Activated naive CD4-positive, alpha-beta T cell treated with Interleukin-2 at 50 U/mL for 16 hours (primary cell): Measurements from ENCODE around the gene NXN.
"Not testable (repeated sequence)": the region's sequence is repeated elsewhere in the genome, so short reads cannot be mapped to it uniquely, and the experiment has no call there.

ENCODE experiments used
- DNase-seq: peaks from one replicate; pipeline ENCODE4 v3.0.0-alpha.2; 2020

NXN gene

DNA sequence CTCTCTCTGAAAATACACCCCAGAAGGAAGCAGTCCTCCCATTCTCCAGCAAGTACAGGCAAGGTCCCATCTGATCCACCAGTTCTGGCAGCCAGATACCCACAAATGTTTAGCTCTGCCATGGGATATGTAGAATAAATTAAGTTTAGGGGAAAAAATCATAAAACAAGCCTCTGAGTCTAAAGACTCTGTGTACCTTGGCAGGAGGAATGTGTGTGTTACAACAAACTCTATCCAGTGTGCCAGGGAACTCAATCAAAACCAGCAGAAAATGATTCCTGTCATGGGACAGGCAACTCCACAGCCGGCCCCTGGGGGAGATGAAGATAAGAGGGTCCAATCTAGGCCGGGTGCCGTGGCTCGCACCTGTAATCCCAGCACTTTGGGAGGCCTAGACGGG, 124.0 kb downstream of the NXN start:
- no peak for DNase-seq

DNA sequence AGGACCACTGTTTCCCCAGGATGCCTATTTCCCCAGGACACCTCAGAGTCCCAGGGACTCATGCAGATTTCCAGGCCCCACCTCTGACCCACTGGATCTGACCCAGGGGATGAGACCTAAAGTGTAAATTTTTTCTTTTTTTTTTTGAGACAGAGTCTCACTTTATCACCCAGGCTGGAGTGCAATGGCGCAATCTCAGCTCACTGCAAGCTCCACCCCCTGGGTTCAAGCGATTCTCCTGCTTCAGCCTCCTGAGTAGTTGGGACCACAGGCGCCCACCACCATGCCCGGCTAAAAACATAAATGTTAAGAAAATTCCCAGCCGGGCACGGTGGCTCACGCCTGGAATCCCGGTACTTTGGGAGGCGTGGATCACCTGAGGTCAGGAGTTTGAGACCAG, 126.7 kb downstream of the NXN start:
- not testable (repeated sequence) for DNase-seq

DNA sequence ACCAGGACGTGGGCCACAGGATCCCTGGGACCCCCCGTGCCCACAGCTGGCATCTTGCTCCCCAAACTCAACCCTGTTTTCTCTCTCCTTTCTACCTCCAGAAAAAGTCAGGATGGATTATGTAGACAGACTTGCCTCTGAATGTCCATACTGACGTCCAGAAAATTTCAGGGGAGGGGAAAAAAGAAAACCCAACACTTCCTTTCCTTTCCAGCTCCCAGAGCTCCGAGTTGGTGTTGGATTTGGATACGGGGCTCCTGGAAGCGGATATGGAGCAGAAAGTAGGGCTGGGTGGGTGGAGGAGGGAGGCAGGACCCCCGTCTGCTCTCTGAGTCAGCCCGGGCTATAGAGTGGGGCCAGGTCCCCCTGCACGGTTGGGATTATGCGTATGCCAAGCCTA, 127.2 kb downstream of the NXN start:
- DNase-seq = no peak

DNA sequence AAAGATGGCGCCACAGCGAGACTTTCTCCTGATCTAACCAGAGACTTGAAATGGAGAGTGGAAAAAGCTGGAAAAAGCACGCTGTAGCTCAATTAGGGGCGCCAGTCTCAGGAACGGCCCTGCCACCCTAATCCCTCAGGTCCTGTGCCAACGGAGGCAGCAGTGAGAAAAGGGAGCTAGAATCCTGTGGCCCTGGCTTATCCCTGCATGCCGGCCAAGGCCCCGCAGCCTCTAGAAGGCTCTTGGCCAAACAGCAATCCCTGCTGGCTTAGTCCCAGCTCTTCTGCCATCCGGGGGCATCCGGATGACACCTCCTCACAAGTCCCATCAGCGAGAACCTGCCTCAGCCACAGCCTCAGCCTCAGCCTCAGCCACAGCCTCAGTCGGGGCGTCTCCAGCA, 127.7 kb downstream of the NXN start:
- no peak for DNase-seq

DNA sequence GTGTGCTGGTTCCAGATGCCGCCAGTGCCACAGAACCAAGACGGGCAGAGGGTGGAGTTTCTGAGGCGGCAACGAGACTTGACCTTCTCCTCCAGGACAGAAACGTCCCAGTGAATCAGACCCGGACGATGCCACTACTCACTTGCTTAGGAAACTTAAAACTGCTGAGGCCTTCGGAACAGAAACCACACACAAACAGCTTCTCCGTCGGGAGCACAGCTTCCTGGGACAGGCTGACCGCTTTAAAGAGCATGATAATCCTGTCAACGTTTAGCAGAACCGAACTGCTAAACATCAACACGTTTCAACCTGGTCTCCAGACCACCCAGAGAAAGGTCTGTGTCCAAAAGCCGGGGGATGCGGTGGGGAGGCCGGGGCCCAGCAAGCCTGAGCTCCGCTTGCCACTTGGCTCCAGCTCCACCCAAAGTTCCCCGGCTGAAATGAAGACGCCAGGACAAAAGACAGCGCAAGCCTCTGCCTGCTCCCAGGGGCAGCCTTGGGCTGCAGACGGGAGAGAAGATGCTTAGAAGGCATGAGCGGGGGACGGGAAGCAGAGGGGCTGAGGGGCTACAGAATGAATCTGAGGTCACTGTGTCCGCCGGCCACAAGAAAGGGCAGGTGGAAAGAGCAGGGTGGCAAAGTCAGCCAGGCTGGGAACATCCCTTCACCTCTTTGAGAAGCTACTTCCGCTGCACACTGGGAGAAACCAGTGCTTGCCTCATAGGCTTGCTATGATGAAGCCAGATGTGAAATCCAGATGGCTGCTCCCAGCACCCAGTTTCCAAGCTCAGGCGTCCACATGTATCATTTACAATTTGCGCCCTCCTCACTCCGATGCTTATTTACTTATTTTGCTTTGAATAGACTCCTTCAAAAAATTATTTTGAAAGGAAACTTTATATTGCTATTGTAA, 128.5 kb downstream of the NXN start:
- DNase-seq = no peak

DNA sequence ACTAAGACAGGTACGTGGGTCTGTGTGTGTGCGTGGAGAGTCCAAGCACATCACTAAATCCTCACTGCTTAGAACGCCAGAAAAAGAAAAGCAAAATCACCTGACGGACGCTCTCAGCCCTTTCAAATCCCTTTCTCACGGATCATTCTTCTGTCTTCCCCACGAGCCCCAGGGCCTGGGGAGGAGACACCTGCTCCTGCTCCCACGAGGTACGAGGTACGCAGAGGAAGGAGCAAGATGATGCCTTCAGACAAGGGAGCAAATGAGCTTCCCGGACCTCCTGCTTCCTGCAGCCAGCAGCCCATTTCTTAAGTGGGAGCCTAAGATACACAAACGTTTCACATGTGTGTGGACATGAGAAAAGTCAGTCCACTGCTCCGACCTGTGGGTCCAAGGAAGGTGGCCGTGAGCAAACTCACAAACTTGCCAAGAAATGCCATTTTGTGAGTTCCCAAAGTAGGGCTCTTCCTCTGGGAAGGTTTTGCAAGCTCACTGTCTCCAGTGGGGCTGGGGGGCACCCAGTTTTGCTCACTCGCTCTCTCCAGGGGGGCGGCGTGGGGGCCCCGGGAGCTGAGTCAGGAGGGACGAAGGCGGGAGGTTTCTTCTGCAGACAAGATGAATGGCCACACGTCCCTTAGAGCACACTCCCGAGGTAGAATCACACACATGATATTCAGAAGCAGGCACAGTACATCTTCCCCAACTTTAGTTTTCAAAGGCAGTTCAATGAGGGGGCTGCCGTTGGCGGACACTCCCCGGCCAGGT, 129.3 kb downstream of the NXN start:
- DNase-seq = no peak

DNA sequence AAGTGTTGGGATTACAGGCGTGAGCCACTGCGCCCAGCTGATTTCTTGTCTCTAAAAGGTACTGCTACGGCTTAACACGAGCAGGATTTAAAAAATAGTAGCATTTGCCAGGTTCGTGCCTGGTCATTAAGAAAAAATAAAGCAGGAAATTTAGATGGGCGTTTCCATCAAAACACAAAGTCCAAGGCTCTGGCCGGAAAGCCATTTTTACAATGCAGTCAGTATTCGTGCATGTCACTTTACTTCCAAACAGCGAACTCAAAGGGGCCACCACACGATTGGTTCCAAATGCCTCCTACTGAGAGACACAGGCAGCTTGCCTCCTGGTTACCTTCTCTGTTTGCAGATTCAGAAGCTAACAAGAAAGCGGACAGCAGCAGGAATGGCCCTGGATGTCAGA, 131.2 kb downstream of the NXN start:
- DNase-seq = no peak

DNA sequence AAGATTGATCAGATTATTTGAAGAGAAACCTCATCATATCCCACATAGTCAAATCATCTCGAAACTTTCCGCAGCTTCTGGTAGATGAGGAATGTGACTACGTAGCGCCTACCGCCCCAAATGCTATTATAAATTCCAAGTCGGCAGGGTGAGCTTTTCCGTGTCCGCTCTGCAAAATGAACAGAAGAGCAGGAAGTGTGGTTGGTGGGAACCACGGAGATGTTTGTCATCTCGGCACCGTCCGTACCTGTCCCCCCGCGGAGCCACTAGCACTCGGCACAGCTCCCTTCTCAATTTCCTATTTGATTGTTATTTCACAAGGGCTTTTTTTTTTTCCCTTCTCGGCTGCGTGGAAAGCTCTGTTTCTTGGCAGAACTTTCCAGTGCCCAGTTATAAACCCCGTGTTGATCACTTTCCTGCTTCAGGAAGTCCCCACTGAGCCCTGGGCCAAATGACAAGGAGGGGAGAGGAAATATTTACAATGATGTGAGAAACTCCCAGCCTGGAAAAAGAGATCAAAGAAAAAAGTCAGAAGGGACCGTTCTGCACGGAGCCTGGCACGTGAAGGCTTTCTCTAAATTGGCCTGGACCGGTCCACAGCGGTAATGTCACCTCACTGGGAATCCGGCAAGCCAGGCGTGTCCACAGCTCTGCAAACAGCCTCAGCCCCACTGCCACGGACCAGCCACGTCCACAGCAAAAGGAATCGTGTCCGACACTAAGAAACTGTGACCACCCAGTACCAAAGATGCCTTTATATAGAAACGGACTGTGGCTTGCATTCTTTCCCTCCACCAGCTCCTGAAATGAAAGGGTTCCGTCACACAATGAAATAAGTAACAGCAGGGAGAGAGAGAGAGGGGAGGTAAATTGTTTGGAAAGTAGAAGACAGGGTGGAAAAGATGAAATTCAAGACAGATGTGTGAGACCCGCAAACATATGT, 132.4 kb downstream of the NXN start:
- DNase-seq = no peak

DNA sequence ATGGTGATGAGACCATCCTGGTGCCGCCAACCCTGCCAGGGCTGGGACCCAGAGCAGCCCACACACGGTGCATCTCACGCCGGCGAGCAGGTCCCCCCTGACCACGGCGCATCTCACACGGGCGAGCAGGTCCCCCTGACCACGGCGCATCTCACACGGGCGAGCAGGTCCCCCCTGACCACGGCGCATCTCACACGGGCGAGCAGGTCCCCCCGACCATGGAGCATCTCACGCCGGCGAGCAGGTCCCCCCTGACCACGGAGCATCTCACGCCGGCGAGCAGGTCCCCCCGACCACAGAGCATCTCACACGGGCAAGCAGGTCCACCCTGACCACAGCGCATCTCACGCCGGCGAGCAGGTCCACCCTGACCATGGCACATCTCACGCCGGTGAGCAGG, 138.3 kb downstream of the NXN start:
- no peak for DNase-seq

DNA sequence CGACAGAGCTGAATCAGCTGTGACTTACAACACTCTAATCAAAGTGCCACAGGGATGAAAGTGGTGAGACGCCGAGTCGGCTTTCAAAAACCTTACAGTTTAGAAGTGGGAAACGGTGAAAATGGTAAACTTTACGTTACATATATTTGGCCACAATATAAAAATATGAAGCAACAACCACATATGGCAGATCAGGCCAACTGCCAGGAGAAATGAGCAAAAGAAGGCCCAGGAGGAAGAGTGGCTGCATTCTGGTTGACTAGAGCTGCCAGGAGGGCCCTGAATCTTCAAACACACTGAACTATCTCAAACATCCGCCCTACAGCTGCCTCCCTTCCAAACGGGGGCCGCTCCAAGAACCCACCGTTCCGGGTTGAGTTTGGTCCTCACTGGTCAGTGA, 141.1 kb downstream of the NXN start:
- DNase-seq = no peak

DNA sequence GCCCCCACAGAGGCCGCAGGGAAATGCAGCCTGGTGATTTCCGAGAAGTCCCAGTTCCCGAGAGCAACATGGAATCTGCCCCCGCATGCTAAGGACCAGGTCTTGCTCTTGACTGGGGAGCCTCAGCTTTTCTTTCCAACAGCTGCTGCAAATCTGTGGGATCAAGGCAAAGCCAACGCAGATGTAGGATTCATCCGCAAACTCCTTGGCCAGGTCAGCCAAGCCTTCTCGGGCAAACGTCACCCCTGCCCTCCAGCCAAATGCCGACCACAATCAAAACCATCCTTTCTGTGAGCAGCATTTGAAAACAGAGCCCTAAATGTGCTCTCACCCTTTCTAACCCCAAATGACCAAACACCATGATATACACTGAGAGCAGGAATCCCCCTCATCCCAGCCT, 143.4 kb downstream of the NXN start:
- DNase-seq = no peak

DNA sequence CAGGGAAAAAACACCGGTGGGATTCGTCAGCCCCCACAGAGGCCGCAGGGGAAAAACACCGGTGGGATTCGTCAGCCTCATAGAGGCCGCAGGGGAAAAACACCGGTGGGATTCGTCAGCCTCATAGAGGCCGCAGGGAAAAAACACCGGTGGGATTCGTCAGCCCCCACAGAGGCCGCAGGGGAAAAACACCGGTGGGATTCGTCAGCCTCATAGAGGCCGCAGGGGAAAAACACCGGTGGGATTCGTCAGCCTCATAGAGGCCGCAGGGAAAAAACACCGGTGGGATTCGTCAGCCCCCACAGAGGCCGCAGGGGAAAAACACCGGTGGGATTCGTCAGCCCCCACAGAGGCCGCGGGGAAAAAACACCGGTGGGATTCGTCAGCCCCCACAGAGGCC, 143.9 kb downstream of the NXN start:
- not testable (repeated sequence) for DNase-seq

DNA sequence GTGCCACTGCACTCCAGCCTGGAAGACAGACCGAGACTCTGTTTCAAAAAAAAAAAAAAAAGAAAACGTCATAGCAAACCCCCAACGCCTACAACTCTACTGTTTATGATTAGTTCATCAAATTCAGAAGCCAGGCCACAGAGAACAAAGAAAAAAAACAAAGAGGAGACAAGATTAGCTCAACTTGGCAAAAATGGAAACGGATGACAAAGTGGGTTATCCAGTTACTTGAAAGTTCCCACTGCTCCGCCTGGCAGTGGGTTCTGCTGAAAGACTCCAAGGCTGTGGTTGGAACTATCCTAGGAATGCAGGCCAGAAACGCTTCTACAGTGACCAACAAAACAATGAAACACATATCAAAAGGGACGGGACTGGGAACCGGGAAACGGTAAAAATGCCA, 144.3 kb downstream of the NXN start:
- no peak for DNase-seq

DNA sequence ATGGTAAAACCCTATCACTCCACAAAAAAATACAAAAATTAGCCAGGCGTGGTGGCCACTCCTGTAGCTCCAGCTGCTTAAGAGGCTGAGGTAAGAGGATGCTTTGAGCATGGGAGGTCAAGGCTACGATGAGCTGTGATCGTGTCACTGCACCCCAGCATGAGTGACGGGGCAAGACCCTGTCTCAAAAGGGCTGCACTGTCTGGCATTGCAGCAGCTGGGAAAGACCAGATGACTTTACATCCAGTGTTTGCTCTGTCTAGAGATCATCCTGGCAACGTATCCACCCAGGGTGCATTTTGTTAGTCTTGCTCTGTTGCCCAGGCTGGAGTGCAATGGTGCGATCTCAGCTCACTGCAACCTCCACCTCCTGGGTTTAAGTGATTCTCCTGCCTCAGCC, 145.4 kb downstream of the NXN start:
- no peak for DNase-seq

DNA sequence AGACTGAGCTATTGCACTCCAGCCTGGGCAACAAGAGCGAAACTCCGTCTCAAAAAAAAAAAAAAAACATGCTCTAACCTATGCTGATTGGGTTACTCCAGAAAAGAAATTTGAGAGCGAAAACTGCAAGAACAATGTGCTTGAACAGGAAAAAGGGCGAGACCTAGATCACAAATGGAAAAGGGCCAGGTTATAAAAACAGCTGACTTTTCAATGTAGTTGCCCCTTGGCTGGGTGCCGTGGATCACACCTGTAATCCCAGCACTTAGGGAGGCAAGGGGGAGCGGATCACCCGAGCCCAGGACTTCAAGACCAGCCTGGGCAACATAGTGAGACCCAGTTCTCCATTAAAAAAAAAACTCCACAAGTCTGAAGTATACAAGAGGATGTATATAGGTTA, 148.6 kb downstream of the NXN start:
- no peak for DNase-seq

DNA sequence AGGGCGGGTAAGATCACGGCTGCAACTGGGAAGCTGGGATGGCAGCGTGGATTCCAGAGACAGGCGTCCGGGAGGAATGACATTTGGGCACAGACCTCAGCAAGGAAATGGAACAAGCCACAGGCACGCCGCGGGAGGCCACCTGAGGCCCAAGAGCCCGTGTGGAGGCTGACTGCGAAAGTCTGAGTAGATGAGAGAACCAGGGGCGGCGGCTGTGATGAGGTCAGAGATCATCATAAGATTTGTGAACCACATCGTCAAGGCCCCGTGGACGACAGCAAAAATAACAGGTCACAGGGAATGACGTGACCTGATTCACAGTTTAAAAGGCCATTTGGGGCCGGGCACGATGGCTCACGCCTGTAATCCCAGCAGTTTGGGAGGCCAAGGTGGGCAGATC, 149.2 kb downstream of the NXN start:
- no peak for DNase-seq

DNA sequence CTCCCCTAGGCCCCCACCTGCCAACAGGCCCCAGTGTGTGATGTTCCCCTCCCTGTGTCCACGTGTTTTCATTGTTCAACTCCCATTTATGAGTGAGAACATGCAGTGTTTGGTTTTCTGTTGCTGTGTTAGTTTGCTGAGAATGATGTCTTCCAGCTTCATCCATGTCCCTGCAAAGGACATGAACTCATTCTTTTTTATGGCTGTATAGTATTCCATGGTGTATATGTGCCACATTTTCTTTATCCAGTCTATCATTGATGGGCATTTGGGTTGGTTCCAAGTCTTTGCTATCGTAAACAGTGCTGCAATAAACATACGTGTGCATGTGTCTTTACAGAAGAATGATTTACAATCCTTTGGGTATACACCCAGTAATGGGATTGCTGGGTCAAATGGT, 150.0 kb downstream of the NXN start:
- DNase-seq = not testable (repeated sequence)

DNA sequence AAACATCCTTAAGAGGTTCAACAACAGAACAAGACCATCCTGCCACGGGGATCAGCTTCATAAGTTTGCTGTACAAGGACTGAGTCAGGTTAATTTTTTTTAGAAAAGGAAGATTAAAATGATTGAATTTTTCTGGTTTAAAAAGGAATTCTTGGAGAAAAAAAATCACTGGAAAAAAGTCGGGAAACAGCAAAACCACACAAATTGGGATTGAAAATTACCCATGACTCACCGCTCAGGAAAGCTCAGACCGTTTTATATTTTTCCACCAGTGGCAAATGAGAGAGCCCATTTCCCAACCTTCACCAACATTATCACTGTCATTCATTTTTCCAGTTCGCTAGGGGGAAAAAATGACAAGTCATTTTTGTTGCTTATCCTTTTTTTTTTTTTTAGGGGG, 150.8 kb downstream of the NXN start:
- no peak for DNase-seq

DNA sequence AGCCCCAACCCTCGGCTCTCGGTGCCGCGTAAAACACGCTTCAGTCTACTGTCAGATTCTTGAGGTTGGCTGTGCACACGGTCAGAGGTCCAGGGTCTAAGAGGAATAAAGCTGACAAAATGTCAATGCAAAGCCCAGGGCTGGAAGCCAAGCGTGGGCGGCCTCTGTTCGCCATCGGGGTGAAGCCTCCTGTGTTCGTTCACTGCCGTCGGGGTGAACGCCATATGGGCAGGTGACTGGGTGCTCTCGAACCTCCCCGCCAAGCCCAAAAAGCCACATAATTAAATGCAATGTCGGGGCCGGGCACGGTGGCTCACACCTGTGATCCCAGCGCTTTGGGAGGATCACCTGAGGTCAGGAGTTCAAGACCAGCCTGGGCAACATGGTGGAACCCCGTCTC, 152.8 kb downstream of the NXN start:
- no peak for DNase-seq

DNA sequence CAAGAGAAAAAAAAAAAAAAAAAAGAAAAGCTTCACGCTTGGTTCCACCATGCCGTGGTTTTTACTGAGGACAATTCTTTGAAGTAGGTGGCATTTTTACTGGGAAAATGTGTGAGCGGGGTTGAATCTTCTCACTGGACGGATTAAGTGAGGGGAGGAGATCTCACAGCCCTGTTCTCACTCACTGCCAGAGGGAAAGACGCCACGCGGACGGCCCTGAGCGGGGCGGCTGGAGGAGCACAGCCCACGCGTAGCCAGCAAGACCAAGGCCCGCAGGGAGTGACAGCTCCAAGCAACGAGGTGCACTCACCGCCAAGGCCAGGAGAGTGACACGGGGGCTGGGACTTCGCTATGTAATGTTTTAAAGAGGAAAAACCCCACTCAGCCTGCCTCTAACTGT, 154.4 kb downstream of the NXN start:
- DNase-seq = no peak

DNA sequence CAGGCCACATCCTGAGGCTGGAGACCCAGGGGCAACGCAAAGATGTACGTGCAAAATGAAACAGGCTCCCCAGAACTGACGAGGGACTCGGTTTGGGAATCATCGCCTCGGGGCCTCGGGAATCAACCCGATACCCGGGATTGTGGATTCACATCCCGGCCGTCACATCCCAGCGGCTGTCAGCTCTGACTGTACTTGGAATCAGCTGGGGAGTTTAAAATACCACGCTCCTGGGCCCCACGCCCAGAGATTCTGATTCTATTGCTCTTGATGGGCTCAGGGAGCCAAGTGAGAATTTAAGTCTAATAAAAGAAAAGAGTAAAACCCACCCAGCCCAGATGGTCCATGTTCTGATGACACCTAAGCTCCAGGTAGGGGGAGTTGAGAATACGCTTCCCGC, 155.2 kb downstream of the NXN start:
- no peak for DNase-seq

DNA sequence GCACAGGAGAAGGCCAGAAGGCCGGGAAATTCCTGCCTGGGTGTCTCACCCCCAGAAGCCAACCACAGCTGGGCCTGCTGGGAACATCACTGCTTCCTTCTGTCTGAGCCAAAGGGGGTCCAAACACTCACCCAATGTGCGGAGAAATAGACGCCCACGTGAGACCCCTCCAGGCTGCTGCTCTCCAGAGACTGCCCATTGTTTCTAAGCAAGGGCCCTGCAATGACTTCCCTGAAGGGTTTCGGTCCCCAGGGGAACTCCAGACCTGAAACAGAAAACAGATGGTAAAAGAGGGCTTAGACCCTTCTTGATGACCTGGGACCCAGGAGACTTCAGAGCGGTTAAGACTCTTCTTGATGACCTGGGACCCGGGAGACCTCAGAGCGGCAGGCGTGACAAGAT, 156.1 kb downstream of the NXN start:
- no peak for DNase-seq

DNA sequence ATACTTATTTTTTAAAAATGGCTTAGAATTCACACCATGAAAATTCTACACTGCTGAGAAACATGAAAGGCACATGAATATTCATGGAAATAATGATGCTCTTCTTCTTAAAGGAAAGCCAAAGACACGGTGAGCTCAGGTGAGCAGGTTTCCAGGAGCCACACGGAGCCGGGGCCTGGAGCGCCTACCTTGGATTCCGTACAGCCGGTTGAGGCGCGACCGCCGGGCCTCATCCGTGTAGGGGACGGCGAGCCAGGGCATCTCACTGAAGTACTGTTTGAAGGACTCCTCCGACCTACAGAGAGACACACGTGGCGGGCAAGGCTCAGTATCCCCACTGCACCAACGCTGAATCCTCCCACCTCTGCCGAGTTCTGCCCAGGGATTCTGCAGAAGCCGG, 160.3 kb downstream of the NXN start:
- no peak for DNase-seq
